Measurements from ENCODE around the gene ATXN1. TPM values are rescaled to one million over a fixed set of nuclear protein-coding genes. Genes with fewer than 3 reads are reported as not detected.

ATXN1 gene
- total and polyA plus RNA-seq, 2 of the 8 experiments (the other 6 are each of a cell fraction or from before 2014, with no cell fraction given): 1.6 to 4.0 TPM

DNA sequence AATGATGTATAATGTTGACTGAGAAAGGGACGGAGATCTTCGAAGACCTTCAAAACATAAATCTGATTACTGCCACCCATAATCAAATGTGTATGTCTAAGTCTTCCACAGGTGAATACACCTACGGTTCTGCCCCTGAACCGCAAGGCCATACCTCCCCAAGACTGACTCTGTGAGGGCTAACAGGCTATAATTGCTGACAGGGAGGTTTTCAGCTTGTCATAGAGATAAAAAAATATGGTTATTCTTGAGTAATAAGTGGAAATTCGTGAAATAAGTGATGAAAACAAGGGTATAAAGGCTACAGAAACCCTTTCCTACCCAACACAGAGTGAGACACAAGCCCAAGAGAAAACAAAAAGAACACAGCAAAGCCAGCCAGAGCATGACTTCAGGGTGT, 188.9 kb downstream of the ATXN1 start (continued):
- no peak for TF ChIP-seq CBX5 (IDR thresholded peaks at IDR 0.05; ENCODE audit: low read depth, low read length)
- no peak for TF ChIP-seq KDM4A (IDR thresholded peaks at IDR 0.05; ENCODE audit: low read depth, low read length, severe bottlenecking)
- TF ChIP-seq CEBPB (IDR thresholded peaks at IDR 0.05; ENCODE audit: low read depth, low read length): no peak
- TF ChIP-seq, protein P1, sequence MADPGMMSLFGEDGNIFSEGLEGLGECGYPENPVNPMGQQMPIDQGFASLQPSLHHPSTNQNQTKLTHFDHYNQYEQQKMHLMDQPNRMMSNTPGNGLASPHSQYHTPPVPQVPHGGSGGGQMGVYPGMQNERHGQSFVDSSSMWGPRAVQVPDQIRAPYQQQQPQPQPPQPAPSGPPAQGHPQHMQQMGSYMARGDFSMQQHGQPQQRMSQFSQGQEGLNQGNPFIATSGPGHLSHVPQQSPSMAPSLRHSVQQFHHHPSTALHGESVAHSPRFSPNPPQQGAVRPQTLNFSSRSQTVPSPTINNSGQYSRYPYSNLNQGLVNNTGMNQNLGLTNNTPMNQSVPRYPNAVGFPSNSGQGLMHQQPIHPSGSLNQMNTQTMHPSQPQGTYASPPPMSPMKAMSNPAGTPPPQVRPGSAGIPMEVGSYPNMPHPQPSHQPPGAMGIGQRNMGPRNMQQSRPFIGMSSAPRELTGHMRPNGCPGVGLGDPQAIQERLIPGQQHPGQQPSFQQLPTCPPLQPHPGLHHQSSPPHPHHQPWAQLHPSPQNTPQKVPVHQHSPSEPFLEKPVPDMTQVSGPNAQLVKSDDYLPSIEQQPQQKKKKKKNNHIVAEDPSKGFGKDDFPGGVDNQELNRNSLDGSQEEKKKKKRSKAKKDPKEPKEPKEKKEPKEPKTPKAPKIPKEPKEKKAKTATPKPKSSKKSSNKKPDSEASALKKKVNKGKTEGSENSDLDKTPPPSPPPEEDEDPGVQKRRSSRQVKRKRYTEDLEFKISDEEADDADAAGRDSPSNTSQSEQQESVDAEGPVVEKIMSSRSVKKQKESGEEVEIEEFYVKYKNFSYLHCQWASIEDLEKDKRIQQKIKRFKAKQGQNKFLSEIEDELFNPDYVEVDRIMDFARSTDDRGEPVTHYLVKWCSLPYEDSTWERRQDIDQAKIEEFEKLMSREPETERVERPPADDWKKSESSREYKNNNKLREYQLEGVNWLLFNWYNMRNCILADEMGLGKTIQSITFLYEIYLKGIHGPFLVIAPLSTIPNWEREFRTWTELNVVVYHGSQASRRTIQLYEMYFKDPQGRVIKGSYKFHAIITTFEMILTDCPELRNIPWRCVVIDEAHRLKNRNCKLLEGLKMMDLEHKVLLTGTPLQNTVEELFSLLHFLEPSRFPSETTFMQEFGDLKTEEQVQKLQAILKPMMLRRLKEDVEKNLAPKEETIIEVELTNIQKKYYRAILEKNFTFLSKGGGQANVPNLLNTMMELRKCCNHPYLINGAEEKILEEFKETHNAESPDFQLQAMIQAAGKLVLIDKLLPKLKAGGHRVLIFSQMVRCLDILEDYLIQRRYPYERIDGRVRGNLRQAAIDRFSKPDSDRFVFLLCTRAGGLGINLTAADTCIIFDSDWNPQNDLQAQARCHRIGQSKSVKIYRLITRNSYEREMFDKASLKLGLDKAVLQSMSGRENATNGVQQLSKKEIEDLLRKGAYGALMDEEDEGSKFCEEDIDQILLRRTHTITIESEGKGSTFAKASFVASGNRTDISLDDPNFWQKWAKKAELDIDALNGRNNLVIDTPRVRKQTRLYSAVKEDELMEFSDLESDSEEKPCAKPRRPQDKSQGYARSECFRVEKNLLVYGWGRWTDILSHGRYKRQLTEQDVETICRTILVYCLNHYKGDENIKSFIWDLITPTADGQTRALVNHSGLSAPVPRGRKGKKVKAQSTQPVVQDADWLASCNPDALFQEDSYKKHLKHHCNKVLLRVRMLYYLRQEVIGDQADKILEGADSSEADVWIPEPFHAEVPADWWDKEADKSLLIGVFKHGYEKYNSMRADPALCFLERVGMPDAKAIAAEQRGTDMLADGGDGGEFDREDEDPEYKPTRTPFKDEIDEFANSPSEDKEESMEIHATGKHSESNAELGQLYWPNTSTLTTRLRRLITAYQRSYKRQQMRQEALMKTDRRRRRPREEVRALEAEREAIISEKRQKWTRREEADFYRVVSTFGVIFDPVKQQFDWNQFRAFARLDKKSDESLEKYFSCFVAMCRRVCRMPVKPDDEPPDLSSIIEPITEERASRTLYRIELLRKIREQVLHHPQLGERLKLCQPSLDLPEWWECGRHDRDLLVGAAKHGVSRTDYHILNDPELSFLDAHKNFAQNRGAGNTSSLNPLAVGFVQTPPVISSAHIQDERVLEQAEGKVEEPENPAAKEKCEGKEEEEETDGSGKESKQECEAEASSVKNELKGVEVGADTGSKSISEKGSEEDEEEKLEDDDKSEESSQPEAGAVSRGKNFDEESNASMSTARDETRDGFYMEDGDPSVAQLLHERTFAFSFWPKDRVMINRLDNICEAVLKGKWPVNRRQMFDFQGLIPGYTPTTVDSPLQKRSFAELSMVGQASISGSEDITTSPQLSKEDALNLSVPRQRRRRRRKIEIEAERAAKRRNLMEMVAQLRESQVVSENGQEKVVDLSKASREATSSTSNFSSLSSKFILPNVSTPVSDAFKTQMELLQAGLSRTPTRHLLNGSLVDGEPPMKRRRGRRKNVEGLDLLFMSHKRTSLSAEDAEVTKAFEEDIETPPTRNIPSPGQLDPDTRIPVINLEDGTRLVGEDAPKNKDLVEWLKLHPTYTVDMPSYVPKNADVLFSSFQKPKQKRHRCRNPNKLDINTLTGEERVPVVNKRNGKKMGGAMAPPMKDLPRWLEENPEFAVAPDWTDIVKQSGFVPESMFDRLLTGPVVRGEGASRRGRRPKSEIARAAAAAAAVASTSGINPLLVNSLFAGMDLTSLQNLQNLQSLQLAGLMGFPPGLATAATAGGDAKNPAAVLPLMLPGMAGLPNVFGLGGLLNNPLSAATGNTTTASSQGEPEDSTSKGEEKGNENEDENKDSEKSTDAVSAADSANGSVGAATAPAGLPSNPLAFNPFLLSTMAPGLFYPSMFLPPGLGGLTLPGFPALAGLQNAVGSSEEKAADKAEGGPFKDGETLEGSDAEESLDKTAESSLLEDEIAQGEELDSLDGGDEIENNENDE (IDR thresholded peaks at IDR 0.05; ENCODE audit: insufficient replicate concordance, low read length): no peak
